ENCODE data around the gene PTGER3. TPM values are rescaled to one million over a fixed set of nuclear protein-coding genes. Genes with fewer than 3 reads are reported as not detected.

Gene PTGER3
- total and polyA plus RNA-seq, 4 experiments from 2014 or later: 0.20 TPM; not detected in 3

GRCh38 chr1:71053146-71053545 lies 5.5 kb upstream of the PTGER3 start:
- Histone ChIP-seq H3K27ac (ENCODE audit: low read depth, low read length) (no peak overlapping the region), H3K4me1 (ENCODE audit: insufficient read depth, low read length) (no peaks in the 10 kb centered on the region), H3K36me3 (ENCODE audit: insufficient read depth, low read length) (peaks cover 8% of the 10 kb centered on the region), H3K4me3 (ENCODE audit: low read length in 2 of 2) (no peak overlapping the region), H3K9me3 (ENCODE audit: control insufficient read depth in 1 of 2, low read length in 2 of 2) (no peaks in the 10 kb centered on the region), H3K27me3 (ENCODE audit: insufficient read depth, low read length) (peaks cover 10% of the 10 kb centered on the region)
- intact Hi-C loops (cut with micrococcal nuclease): no loop called here
- CTCF ChIA-PET (ENCODE audit: partially characterized antibody): no interaction called here
- Mint-ChIP-seq H3K27me3 (peaks cover 4 to 11% of the 10 kb centered on the region in 2 donors), H3K9me3 (no peaks in the 10 kb centered on the region), H3K4me3 (no peak overlapping the region), H3K27ac (no peak overlapping the region), H3K36me3 (peaks cover 0 to 4% of the 10 kb centered on the region in 2 donors), H3K4me1 (peaks cover under 1 to 7% (median 2%) of the 10 kb centered on the region in 4 donors)
- no peak for DNase-seq
- POLR2A ChIA-PET (ENCODE audit: partially characterized antibody): interaction anchor here (1.1 to 1.3 kb wide), 2 partner anchors 10 to 28 kb away, joined by 3 to 4 read pairs; partner anchors contain the start of gene ZRANB2

DNA sequence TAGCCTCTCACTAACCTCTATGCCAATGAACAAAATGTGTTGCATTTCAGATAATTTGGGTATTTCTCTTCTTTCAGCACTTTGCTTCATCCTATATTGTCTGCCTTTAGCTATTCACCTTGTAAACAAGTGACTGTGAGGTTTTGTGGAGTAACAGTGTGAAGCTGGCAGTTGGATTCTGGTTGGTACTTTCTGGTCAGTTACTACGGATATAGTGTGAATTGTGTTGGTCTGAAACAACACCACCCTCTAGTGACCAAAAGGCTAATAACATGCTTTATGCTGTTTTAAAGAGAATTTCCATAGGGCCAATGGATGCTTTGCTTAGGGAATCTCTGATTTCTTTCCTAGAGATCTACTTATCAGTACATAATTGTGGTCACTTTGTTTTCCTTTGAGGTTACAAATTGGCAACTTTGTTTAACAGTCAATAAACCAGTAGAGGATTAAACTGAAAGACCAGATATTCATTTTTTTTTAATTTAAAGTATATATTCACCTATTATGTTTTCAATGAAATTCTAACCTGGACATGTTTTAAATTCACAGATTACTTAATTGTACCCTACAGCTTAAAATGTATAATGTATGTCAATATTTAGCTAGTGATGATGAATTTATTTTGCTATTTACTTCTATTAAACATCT lies 2.5 kb upstream of the PTGER3 start:
- H3K4me3 ChIP-seq (ENCODE audit: low read length in 2 of 2): no peak overlapping the region
- DNase-seq: peak in 4 of 5 donors; percentile 32 to 46 (median 42)
- no peak overlapping the region for H3K27ac ChIP-seq (ENCODE audit: low read depth, low read length)
- no peaks in the 10 kb centered on the region for H3K9me3 Mint-ChIP-seq
- no peaks in the 10 kb centered on the region for H3K9me3 ChIP-seq (ENCODE audit: control insufficient read depth in 1 of 2, low read length in 2 of 2)
- H3K27ac Mint-ChIP-seq: no peak overlapping the region
- H3K36me3 ChIP-seq (ENCODE audit: insufficient read depth, low read length): no peaks in the 10 kb centered on the region
- POLR2A ChIA-PET (ENCODE audit: partially characterized antibody): interaction anchor here (1.1 kb wide), 1 partner anchor 31 kb away, joined by 4 read pairs; the partner anchor contains the start of gene ZRANB2
- peaks cover 12 to 23% (median 19%) of the 10 kb centered on the region in 4 donors for H3K4me1 Mint-ChIP-seq
- CTCF ChIA-PET (ENCODE audit: partially characterized antibody): interaction anchor here (0.7 to 1.2 kb wide), 4 partner anchors 9 to 44 kb away, joined by 3 read pairs; no protein-coding TSS in a partner anchor
- intact Hi-C loops (cut with micrococcal nuclease): loop anchor here (1.0 to 2.0 kb wide), 2 partner anchors 31 to 917 kb away; partner anchors contain the start of gene ZRANB2
- H3K27me3 ChIP-seq (ENCODE audit: insufficient read depth, low read length): peaks cover 30% of the 10 kb centered on the region
- peaks cover 23 to 33% of the 10 kb centered on the region in 2 donors for H3K27me3 Mint-ChIP-seq
- H3K4me1 ChIP-seq (ENCODE audit: insufficient read depth, low read length): peaks cover 17% of the 10 kb centered on the region
- peak overlapping the region in 1 of 8 donors; percentile 7 for H3K4me3 Mint-ChIP-seq
- no peaks in the 10 kb centered on the region for H3K36me3 Mint-ChIP-seq

GRCh38 chr1:71046891-71047634 lies 553 bp downstream of the PTGER3 start:
- Mint-ChIP-seq H3K4me1 (peaks cover 12 to 23% (median 19%) of the 10 kb centered on the region in 4 donors), H3K36me3 (no peaks in the 10 kb centered on the region), H3K9me3 (no peaks in the 10 kb centered on the region), H3K27ac (peak overlapping the region in 1 of 7 donors; percentile 13), H3K4me3 (peak overlapping the region; percentile 78 to 89 (median 85)), H3K27me3 (peaks cover 24 to 34% of the 10 kb centered on the region in 2 donors)
- no peaks in the 10 kb centered on the region for H3K36me3 ChIP-seq (ENCODE audit: insufficient read depth, low read length)
- no peak overlapping the region for H3K27ac ChIP-seq (ENCODE audit: low read depth, low read length)
- ChIA-PET CTCF (ENCODE audit: partially characterized antibody) (interaction anchor here (1.5 kb wide), 1 partner anchor 519 kb away, joined by 3 read pairs; no protein-coding TSS in a partner anchor), POLR2A (ENCODE audit: partially characterized antibody) (interaction anchor here (0.7 to 0.9 kb wide), 2 partner anchors 34 to 35 kb away, joined by 3 read pairs; partner anchors contain the start of gene ZRANB2)
- no peaks in the 10 kb centered on the region for H3K9me3 ChIP-seq (ENCODE audit: control insufficient read depth in 1 of 2, low read length in 2 of 2)
- H3K27me3 ChIP-seq (ENCODE audit: insufficient read depth, low read length): peaks cover 31% of the 10 kb centered on the region
- peaks cover 17% of the 10 kb centered on the region for H3K4me1 ChIP-seq (ENCODE audit: insufficient read depth, low read length)
- intact Hi-C loops (cut with micrococcal nuclease): no loop called here
- DNase-seq: peak in 4 of 5 donors; percentile 19 to 29 (median 24)
- H3K4me3 ChIP-seq (ENCODE audit: low read length in 2 of 2): peak overlapping the region in 1 of 2 donors; percentile 29

DNA sequence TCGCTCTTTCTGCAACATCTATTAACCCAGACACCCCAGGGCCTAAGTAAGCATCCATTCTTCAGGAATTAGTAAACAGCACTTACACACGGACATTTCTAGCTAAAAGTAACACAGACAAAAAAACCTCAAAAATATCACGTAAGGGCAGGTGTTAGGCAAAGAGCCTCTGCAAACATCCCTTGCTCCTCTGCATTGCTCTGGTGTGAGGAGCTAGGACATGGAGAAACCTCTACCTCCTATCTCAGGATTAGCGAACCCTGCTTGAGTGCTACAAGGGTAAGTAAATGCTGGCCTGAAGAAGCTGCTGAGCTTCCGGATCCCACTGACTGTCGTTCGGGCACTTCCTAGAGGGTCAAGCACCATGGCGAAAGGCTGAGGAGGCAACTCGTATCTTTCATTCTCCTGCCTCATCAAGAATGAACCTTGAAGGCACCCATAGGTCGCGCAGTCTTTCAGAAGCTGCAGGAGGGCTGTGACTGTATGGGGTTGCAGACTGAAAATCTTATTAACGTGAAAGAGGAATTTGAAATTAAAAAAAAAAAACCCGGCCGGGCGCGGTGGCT lies 2.1 kb downstream of the PTGER3 start:
- H3K27me3 ChIP-seq (ENCODE audit: insufficient read depth, low read length): peaks cover 31% of the 10 kb centered on the region
- H3K27ac Mint-ChIP-seq: peak overlapping the region in 1 of 7 donors; percentile 74
- intact Hi-C loops (cut with micrococcal nuclease): no loop called here

GRCh38 chr1:71044833-71045232 lies 2.8 kb downstream of the PTGER3 start:
- H3K27ac Mint-ChIP-seq: no peak overlapping the region
- H3K27me3 ChIP-seq (ENCODE audit: insufficient read depth, low read length): peaks cover 31% of the 10 kb centered on the region

More for the DNA sequence above, 2.1 kb downstream of the PTGER3 start:
- Histone ChIP-seq H3K4me1 (ENCODE audit: insufficient read depth, low read length) (peaks cover 17% of the 10 kb centered on the region), H3K27ac (ENCODE audit: low read depth, low read length) (no peak overlapping the region), H3K4me3 (ENCODE audit: low read length in 2 of 2) (no peak overlapping the region), H3K9me3 (ENCODE audit: control insufficient read depth in 1 of 2, low read length in 2 of 2) (no peaks in the 10 kb centered on the region), H3K36me3 (ENCODE audit: insufficient read depth, low read length) (no peaks in the 10 kb centered on the region)
- peaks cover 14 to 23% (median 19%) of the 10 kb centered on the region in 4 donors for H3K4me1 Mint-ChIP-seq
- no peak for DNase-seq
- ChIA-PET POLR2A (ENCODE audit: partially characterized antibody) (no interaction called here), CTCF (ENCODE audit: partially characterized antibody) (interaction anchor here (1.5 kb wide), 1 partner anchor 517 kb away, joined by 3 read pairs; no protein-coding TSS in a partner anchor)
- H3K27me3 Mint-ChIP-seq: peaks cover 31 to 44% of the 10 kb centered on the region in 2 donors
- H3K9me3 Mint-ChIP-seq: no peaks in the 10 kb centered on the region
- no peaks in the 10 kb centered on the region for H3K36me3 Mint-ChIP-seq
- H3K4me3 Mint-ChIP-seq: peak overlapping the region in 5 of 8 donors; percentile 6 to 64 (median 56)

GRCh38 chr1:71043065-71043464 lies 4.6 kb downstream of the PTGER3 start:
- intact Hi-C loops (cut with micrococcal nuclease): no loop called here
- Histone ChIP-seq H3K36me3 (ENCODE audit: insufficient read depth, low read length) (no peaks in the 10 kb centered on the region), H3K4me1 (ENCODE audit: insufficient read depth, low read length) (peaks cover 17% of the 10 kb centered on the region), H3K4me3 (ENCODE audit: low read length in 2 of 2) (no peak overlapping the region), H3K9me3 (ENCODE audit: control insufficient read depth in 1 of 2, low read length in 2 of 2) (no peaks in the 10 kb centered on the region), H3K27me3 (ENCODE audit: insufficient read depth, low read length) (peaks cover 21% of the 10 kb centered on the region), H3K27ac (ENCODE audit: low read depth, low read length) (no peak overlapping the region)
- POLR2A ChIA-PET (ENCODE audit: partially characterized antibody): no interaction called here
- peaks cover 10 to 21% (median 15%) of the 10 kb centered on the region in 4 donors for H3K4me1 Mint-ChIP-seq
- H3K36me3 Mint-ChIP-seq: no peaks in the 10 kb centered on the region
- H3K4me3 Mint-ChIP-seq: no peak overlapping the region
- CTCF ChIA-PET (ENCODE audit: partially characterized antibody): interaction anchor here (0.7 kb wide), 1 partner anchor 9 kb away, joined by 3 read pairs; no protein-coding TSS in a partner anchor
- no peak for DNase-seq
- peaks cover 31 to 40% of the 10 kb centered on the region in 2 donors for H3K27me3 Mint-ChIP-seq
- no peaks in the 10 kb centered on the region for H3K9me3 Mint-ChIP-seq
- H3K27ac Mint-ChIP-seq: no peak overlapping the region

More at GRCh38 chr1:71044833-71045232, 2.8 kb downstream of the PTGER3 start:
- Histone ChIP-seq H3K27ac (ENCODE audit: low read depth, low read length) (no peak overlapping the region), H3K4me3 (ENCODE audit: low read length in 2 of 2) (no peak overlapping the region), H3K36me3 (ENCODE audit: insufficient read depth, low read length) (no peaks in the 10 kb centered on the region), H3K4me1 (ENCODE audit: insufficient read depth, low read length) (peaks cover 17% of the 10 kb centered on the region), H3K9me3 (ENCODE audit: control insufficient read depth in 1 of 2, low read length in 2 of 2) (no peaks in the 10 kb centered on the region)
- Mint-ChIP-seq H3K27me3 (peaks cover 32 to 43% of the 10 kb centered on the region in 2 donors), H3K4me1 (peaks cover 11 to 23% (median 18%) of the 10 kb centered on the region in 4 donors), H3K36me3 (no peaks in the 10 kb centered on the region), H3K4me3 (no peak overlapping the region), H3K9me3 (no peaks in the 10 kb centered on the region)
- ChIA-PET POLR2A (ENCODE audit: partially characterized antibody) (no interaction called here), CTCF (ENCODE audit: partially characterized antibody) (no interaction called here)
- intact Hi-C loops (cut with micrococcal nuclease): no loop called here
- DNase-seq: no peak
